Osteocyte (in vitro differentiated cells): ENCODE data around the gene CALHM3. TPM values are rescaled to one million over a fixed set of nuclear protein-coding genes. Genes with fewer than 3 reads are reported as not detected.

Experiments
- DNase-seq: peaks from one replicate; pipeline ENCODE4 v3.0.0; 2021; ENCODE audit warnings: mixed read lengths; ENCODE audit not compliant: unreplicated experiment; ENCODE audit errors: extremely low spot score
- H3K27ac Mint-ChIP-seq: one replicate; pipeline ENCODE4 v1.8.0; 2021; ENCODE audit warnings: mild to moderate bottlenecking, mixed read lengths; ENCODE audit not compliant: unreplicated experiment
- H3K27me3 Mint-ChIP-seq: one replicate; pipeline ENCODE4 v1.8.0; 2021; ENCODE audit warnings: mixed read lengths; ENCODE audit not compliant: unreplicated experiment
- H3K36me3 Mint-ChIP-seq: one replicate; pipeline ENCODE4 v1.8.0; 2021; ENCODE audit warnings: mixed read lengths; ENCODE audit not compliant: unreplicated experiment
- H3K4me1 Mint-ChIP-seq: one replicate; pipeline ENCODE4 v1.8.0; 2021; ENCODE audit warnings: mixed read lengths; ENCODE audit not compliant: unreplicated experiment
- H3K4me3 Mint-ChIP-seq: one replicate; pipeline ENCODE4 v1.8.0; 2021; ENCODE audit warnings: mild to moderate bottlenecking, moderate library complexity, mixed read lengths; ENCODE audit not compliant: unreplicated experiment
- H3K9me3 Mint-ChIP-seq: one replicate; pipeline ENCODE4 v1.8.0; 2021; ENCODE audit warnings: mixed read lengths; ENCODE audit not compliant: unreplicated experiment
- total RNA-seq: library from RNA; stranded (reverse); gene quantifications from 2 replicates; pipeline ENCODE4 v1.2.1, GENCODE V29; 2021
- TF ChIP-seq, protein P1 (sequence below): fragments of 200-600 bp; sonication (generic); IDR thresholded peaks from 2 replicates; pipeline ENCODE4 v1.5.0; 2021; ENCODE audit warnings: antibody characterized with exemption, mild to moderate bottlenecking, moderate library complexity

Gene CALHM3
- total RNA-seq, 1 donor from 2014 or later, result not detected

DNA sequence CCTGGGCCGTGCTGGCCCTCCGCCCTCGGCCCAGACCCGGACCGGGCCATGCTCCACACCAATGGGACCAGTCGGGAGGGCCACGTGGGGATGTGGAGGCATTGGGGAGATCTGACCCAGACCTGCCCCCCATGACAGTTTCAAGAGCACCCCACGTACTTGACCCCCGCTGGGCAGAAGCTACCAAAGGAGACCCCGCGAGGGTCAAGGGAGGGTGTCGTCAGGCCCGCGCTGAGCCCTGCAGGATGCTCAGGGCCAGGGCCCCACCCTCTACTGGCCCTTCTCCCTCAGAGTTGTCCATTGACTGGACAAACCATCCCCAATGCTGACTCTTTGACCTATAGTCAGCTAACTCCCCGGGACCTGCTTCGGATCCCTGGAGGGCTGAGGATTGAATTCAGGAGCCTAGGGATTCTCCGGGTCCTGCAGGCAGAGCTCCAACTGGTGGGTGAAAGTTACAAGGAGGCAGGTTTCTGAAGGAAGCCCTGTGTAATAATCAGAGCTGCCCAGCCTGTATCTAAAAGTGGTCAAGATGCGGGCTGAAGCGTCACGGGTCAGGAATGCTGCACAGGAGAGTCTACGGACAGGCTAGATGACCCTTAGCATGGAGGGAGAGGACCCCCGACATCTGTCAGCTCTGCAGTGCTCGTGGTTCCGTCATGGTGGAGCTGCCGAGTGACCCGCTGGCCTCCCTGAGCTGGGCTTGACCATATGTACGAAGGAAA lies 26.4 kb downstream of the CALHM3 start:
- no peak overlapping the region for H3K27ac Mint-ChIP-seq
- TF ChIP-seq, protein P1, sequence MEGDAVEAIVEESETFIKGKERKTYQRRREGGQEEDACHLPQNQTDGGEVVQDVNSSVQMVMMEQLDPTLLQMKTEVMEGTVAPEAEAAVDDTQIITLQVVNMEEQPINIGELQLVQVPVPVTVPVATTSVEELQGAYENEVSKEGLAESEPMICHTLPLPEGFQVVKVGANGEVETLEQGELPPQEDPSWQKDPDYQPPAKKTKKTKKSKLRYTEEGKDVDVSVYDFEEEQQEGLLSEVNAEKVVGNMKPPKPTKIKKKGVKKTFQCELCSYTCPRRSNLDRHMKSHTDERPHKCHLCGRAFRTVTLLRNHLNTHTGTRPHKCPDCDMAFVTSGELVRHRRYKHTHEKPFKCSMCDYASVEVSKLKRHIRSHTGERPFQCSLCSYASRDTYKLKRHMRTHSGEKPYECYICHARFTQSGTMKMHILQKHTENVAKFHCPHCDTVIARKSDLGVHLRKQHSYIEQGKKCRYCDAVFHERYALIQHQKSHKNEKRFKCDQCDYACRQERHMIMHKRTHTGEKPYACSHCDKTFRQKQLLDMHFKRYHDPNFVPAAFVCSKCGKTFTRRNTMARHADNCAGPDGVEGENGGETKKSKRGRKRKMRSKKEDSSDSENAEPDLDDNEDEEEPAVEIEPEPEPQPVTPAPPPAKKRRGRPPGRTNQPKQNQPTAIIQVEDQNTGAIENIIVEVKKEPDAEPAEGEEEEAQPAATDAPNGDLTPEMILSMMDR, result no peak
- DNase-seq, result no peak
- H3K4me1 Mint-ChIP-seq, result peaks cover 35% of the 10 kb centered on the region
- no peaks in the 10 kb centered on the region for H3K9me3 Mint-ChIP-seq
- peaks cover 3% of the 10 kb centered on the region for H3K36me3 Mint-ChIP-seq
- no peak overlapping the region for H3K4me3 Mint-ChIP-seq
- no peaks in the 10 kb centered on the region for H3K27me3 Mint-ChIP-seq

DNA sequence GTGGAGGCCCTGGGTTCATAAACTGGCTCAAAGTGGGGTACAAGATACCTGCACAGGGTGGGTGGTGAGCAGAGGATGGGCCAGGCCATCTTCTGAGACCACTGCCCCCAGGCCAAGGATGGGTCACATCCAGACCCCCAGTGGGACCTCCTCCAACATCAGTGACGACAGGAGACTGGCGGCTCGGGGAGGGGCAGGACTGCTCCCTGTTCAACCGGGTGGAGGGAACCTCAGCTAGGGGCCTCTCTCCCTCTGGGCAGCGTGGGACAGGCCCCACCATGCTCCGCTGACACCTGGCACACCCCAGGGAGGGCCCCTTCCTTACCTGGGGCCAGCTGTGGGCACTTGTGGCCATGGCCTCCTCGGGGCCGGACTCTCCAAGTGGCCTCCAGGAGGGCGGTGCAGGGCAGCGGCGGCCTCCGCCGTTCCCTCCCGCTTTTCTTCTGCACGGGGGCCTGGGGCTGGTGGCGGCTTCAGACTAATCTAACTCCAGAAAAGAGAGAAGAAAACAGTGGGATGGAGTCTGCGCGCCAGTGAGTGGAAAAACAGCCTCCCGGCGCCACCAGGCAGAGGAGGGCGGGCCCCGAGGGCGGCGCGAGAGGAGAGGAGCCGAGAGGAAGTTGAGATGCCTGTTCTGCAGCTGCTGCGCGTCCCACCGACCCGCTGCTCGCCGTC lies 27.1 kb downstream of the CALHM3 start, which contains the start of gene CALHM2:
Gene CALHM2 (minus strand): TSS at position 540 of the 675 bp plus-strand sequence. CDS start 2,429 bp downstream, outside the sequence.
- no peak for DNase-seq
- Mint-ChIP-seq H3K27me3 (no peaks in the 10 kb centered on the region), H3K27ac (peak within 1 kb of the TSS; percentile 83), H3K36me3 (peaks cover 4% of the 10 kb centered on the region), H3K9me3 (no peaks in the 10 kb centered on the region), H3K4me3 (peak within 1 kb of the TSS; percentile 38), H3K4me1 (peaks cover 35% of the 10 kb centered on the region)
- TF ChIP-seq, protein P1, result no peak

DNA sequence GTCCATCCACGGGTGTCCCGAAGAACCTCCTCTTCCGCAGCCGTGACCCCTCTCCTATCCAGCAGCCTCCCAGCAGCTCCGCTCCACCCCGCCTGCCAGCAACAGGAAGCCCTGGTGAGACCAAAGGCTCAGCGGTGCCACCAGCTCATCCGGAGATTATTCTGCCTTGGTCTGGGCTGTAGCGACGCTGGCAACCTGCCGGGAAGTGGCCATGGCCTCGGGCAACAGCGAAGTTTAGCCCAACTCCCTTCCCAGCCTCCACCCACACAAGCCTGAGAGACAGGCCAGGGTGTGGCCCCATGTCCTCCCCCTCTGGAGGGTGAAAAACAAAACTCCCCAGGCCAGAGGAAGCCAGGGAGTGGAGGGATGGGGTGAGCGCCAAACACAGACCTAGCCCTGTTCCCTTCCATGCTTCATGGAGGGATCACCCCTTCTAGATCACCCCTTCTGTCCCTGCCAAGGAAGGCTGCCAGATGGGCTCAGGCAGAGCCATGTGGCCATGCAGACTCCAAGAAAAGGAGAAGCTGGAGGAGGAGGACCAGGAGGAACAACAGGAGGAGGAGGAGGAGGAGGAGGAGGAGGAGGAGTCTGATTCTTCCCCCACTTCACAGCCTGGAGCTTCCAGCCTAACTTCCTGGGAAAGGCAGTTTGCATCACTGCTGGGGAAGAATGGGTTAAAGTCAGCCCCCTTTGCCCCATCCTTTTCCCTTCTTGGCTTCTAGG lies 27.8 kb downstream of the CALHM3 start:
- H3K27ac Mint-ChIP-seq, result peak overlapping the region; percentile 83
- peak overlapping the region; percentile 38 for H3K4me3 Mint-ChIP-seq
- peaks cover 36% of the 10 kb centered on the region for H3K4me1 Mint-ChIP-seq
- TF ChIP-seq, protein P1, result no peak
- H3K27me3 Mint-ChIP-seq, result no peaks in the 10 kb centered on the region
- DNase-seq, result no peak
- peaks cover 7% of the 10 kb centered on the region for H3K36me3 Mint-ChIP-seq
- no peaks in the 10 kb centered on the region for H3K9me3 Mint-ChIP-seq

DNA sequence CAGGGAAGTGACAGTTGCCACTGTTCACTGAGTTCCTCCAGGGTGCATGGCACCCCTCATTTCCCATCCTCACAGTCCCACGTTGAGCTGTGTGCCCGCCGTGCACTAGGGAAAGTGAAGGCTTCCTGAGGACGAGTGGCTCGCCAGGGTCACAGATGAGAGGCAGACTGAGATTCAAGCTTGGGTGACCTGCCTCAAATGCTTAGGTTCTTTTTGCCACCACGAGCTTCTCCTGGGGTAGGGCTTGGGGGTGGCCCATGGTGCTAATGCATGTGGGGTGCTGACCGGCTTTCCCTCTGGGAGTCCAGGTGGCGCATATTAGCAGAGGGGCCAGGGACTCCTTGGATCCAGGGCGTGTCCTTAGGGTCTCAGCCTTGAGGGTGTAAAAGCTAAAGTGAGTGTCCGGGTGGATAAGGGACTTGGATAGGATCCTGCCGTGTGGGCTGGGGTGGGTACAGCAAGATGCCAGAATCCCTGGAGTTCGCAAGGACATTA lies 28.8 kb downstream of the CALHM3 start:
- H3K4me3 Mint-ChIP-seq, result peak overlapping the region; percentile 38
- H3K4me1 Mint-ChIP-seq, result peaks cover 41% of the 10 kb centered on the region
- DNase-seq, result no peak
- peak overlapping the region; percentile 83 for H3K27ac Mint-ChIP-seq
- no peaks in the 10 kb centered on the region for H3K27me3 Mint-ChIP-seq
- TF ChIP-seq, protein P1, result no peak
- H3K36me3 Mint-ChIP-seq, result peaks cover 14% of the 10 kb centered on the region
- no peaks in the 10 kb centered on the region for H3K9me3 Mint-ChIP-seq
